Thymus (tissue), 11 donors: ENCODE results near the gene PFDN2. TPM values are rescaled to one million over a fixed set of nuclear protein-coding genes. Genes with fewer than 3 reads are reported as not detected.
"Not testable (repeated sequence)": the region's sequence is repeated elsewhere in the genome, so short reads cannot be mapped to it uniquely, and the experiment has no call there.

Experiments used
- DNase-seq, 9 donors: peaks; one replicate each; pipeline ENCODE4 v3.0.0-alpha.2; 2013; ENCODE audit warnings: low spot score in 9 of 9, low read depth in 6 of 9, missing footprints in 1 of 9
- H3K27ac ChIP-seq, 2 donors: one replicate each; pipeline ENCODE4 v1.5.1; 2013; ENCODE audit warnings: control low read depth in 1 of 2, low read depth in 1 of 2, low read length in 1 of 2, mild to moderate bottlenecking in 1 of 2, moderate library complexity in 1 of 2
- H3K27me3 ChIP-seq, 2 donors: one replicate each; pipeline ENCODE4 v1.5.1; 2013; ENCODE audit warnings: low read length in 1 of 2; ENCODE audit not compliant: control insufficient read depth in 2 of 2, insufficient read depth in 1 of 2
- H3K36me3 ChIP-seq, 2 donors: one replicate each; pipeline ENCODE4 v1.5.1; 2013; ENCODE audit warnings: low read length in 1 of 2, mild to moderate bottlenecking in 1 of 2, moderate library complexity in 1 of 2; ENCODE audit not compliant: control insufficient read depth in 2 of 2, insufficient read depth in 2 of 2
- H3K4me1 ChIP-seq, 2 donors: one replicate each; pipeline ENCODE4 v1.5.1; 2013; ENCODE audit warnings: low read length in 2 of 2; ENCODE audit not compliant: control insufficient read depth in 2 of 2, insufficient read depth in 2 of 2
- H3K4me3 ChIP-seq, 2 donors: one replicate each; pipeline ENCODE4 v1.5.1; 2013; ENCODE audit warnings: low read length in 2 of 2, control low read depth in 1 of 2, mild to moderate bottlenecking in 1 of 2
- H3K9me3 ChIP-seq, 2 donors: one replicate each; pipeline ENCODE4 v1.5.1; 2013; ENCODE audit warnings: low read length in 1 of 2, mild to moderate bottlenecking in 1 of 2; ENCODE audit not compliant: control insufficient read depth in 2 of 2, insufficient read depth in 1 of 2
- WGBS: extraction: QIAGEN DNeasy Blood & Tissue Kit; methylation state at CpG from one replicate; pipeline ENCODE4 v1.1.7; 2013; 5-methylcytosine and 5-hydroxymethylcytosine counted together
- polyA plus RNA-seq: library from polyadenylated mRNA; stranded (reverse); fragments of 200-250 nt; gene quantifications from one replicate; pipeline ENCODE4 v1.2.3, GENCODE V29; 2013
- total RNA-seq: library from RNA; stranded (reverse); fragments of 120-200 nt; gene quantifications from one replicate; pipeline ENCODE4 v1.2.4, GENCODE V29; 2013
- donor health status: healthy.

Gene PFDN2
- total and polyA plus RNA-seq, 2 donors, result 48.2 to 152 TPM

DNA sequence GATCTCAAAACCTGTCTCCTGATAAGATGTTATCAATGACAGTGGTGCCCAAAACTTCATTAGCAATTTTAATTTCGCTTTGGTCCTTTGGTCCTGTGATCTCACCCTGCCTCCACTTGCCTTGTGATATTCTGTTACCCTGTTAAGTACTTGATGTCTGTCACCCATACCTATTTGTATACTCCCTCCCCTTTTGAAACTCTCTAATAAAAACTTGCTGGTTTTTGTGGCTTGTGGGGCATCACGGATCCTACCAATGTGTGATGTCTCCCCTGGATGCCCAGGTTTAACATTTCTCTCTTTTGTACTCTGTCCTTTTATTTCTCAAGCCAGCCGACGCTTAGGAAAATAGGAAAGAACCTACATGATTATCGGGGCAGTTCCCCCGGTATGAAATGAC, 53.9 kb downstream of the PFDN2 start:
- 93% methylated on average over 6 of the region's 6 CpGs for WGBS
- H3K27ac ChIP-seq, H3K9me3 ChIP-seq, DNase-seq, H3K27me3 ChIP-seq, H3K4me3 ChIP-seq: not testable (repeated sequence)
- Histone ChIP-seq H3K36me3 (peaks cover 21 to 39% of the 10 kb centered on the region in 2 donors), H3K4me1 (peaks cover 15 to 31% of the 10 kb centered on the region in 2 donors)

DNA sequence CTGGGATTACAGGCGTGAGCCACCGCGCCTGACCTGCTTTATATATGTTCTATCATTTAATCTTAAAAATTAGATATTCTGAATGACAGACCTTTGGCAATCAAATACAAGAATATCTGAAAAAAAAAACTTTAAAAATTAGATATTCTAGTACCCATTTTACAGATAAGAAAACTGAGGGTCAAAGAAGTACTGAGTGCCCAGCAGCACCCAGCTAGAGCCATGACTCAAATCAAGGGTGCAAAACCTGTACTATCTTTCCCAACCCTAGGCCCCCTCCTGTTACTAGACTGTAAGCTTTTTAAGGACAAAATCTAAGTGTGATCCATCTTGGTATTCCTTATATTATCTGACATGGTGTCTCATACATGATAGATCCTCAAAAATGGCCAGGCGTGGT, 56.4 kb downstream of the PFDN2 start:
- H3K36me3 ChIP-seq, result peaks cover 32 to 48% of the 10 kb centered on the region in 2 donors
- no peak overlapping the region for H3K4me3 ChIP-seq
- DNase-seq, result no peak
- WGBS, result 97% methylated on average over 4 of the region's 4 CpGs
- H3K9me3 ChIP-seq, result no peaks in the 10 kb centered on the region
- no peak overlapping the region for H3K27ac ChIP-seq
- no peaks in the 10 kb centered on the region for H3K27me3 ChIP-seq
- peaks cover 0 to 6% of the 10 kb centered on the region in 2 donors for H3K4me1 ChIP-seq

DNA sequence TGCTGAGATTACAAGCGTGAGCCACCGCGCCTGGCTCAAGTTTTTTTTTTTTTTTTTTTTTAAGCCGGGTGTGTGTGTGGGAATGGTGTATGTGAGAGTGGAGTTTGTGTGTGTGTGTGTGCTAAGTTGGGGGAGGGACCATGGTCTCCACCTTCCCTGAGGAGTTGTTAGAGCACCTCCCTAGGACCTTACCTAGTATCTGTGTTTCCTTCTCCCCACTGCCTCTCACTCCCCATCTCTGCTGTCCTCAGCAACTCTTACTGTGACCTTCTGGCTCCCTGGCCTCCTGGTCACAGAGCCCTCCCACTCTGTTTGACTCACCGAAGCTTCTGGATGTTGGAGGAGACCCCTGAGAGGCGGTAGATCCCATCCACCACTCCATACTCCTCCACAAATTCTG, 58.5 kb downstream of the PFDN2 start:
- Histone ChIP-seq H3K36me3 (peaks cover 48 to 59% of the 10 kb centered on the region in 2 donors), H3K4me1 (no peaks in the 10 kb centered on the region), H3K9me3 (no peaks in the 10 kb centered on the region), H3K4me3 (no peak overlapping the region), H3K27ac (no peak overlapping the region), H3K27me3 (no peaks in the 10 kb centered on the region)
- 97% methylated on average over 6 of the region's 6 CpGs for WGBS
- no peak for DNase-seq

DNA sequence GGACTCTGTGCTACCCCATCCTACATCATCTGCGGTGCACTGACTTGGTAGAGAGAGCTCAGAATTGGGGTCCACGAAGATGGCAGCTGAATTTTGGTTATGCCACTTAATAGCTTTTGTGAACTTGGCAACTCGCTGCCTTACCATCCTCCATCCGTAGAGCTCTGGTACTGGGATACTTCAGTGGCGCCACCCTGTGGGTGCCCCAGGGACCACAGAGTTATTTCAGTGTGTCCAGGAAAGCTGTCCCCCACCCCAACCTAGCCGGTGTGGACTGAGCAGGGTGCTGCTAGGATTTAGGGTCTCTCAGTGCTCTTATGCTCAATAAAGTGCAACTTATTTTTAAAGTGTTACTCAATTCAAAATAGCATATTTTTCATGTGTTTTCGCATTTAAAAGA, 63.0 kb downstream of the PFDN2 start:
- H3K36me3 ChIP-seq, result peaks cover 82 to 83% of the 10 kb centered on the region in 2 donors

DNA sequence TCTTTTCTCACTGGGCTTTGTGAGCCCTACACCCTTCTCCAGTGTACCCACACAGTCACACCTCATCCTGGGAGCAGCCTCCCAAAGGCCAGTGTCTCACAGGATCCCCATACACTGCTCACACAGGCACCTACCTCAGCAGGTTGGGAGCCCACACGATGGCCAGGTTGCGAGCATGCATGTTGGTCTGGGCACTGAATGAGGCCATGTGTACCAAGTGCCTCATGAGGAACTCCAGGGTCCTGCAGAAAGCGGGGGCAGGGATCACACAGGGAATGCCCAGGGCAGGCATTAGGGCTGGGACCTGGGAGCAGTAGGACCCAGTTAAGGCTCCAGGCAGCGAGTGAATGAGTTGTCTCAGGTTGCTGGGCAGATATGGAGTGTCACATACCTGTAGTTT, 63.6 kb downstream of the PFDN2 start:
- WGBS, result 93% methylated on average over 4 of the region's 4 CpGs
- H3K36me3 ChIP-seq, result peaks cover 82 to 83% of the 10 kb centered on the region in 2 donors
- H3K9me3 ChIP-seq, result no peaks in the 10 kb centered on the region
- H3K27me3 ChIP-seq, result no peaks in the 10 kb centered on the region
- H3K4me3 ChIP-seq, result no peak overlapping the region
- no peaks in the 10 kb centered on the region for H3K4me1 ChIP-seq
- H3K27ac ChIP-seq, result no peak overlapping the region
- no peak for DNase-seq

More for the DNA sequence above, 63.0 kb downstream of the PFDN2 start:
- DNase-seq, result no peak
- Histone ChIP-seq H3K27me3 (no peaks in the 10 kb centered on the region), H3K9me3 (no peaks in the 10 kb centered on the region), H3K4me3 (no peak overlapping the region), H3K27ac (no peak overlapping the region), H3K4me1 (no peaks in the 10 kb centered on the region)
- 89% methylated on average over 7 of the region's 7 CpGs for WGBS

DNA sequence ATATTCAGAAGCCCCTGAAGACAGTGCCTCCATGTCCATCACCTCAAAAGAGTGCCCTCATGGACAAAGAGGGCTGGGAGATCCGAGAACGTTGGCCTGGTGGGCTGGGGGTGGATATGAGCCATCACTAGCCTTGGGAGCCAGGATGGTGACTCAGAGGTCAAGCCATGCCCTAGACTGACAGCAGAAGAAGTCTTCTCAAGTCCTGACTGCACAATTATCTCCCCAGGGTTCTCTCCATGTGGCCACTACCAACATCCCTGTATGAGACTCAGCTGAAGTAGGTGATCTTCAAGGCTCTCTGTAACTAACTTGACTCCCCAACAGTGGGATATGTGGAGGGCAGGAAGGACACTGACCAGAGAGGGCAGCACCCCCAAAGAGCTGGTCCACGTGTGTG, 64.9 kb downstream of the PFDN2 start:
- Histone ChIP-seq H3K27me3 (no peaks in the 10 kb centered on the region), H3K27ac (no peak overlapping the region), H3K9me3 (peaks cover 0 to 1% of the 10 kb centered on the region in 2 donors), H3K36me3 (peaks cover 85 to 92% of the 10 kb centered on the region in 2 donors), H3K4me1 (no peaks in the 10 kb centered on the region), H3K4me3 (no peak overlapping the region)
- DNase-seq, result no peak
- WGBS, result 97% methylated on average over 3 of the region's 3 CpGs

DNA sequence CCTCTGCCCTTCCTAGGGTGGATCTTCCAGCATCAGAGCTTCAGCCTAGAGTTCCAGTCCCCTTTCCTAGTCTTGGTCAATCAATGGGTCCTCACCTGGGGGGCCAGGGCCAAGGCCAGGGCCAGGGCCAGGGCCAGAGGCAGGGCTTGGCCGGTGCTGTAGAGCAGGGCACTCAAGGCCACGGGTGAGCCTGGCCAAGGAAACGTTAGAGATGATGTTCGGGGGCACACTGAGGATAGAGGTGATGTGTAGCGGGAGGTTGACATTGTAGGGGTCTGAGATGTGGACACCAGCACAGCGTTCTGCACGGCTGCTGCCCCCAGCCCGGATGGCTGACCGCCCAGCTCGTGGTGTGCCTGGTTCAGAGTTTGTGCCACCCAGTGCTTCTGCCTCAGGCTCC, 66.6 kb downstream of the PFDN2 start:
- 98% methylated on average over 10 of the region's 10 CpGs for WGBS
- no peak overlapping the region for H3K4me3 ChIP-seq
- H3K9me3 ChIP-seq, result peaks cover 0 to 2% of the 10 kb centered on the region in 2 donors
- H3K27me3 ChIP-seq, result no peaks in the 10 kb centered on the region
- no peak for DNase-seq
- H3K36me3 ChIP-seq, result peaks cover 78 to 80% of the 10 kb centered on the region in 2 donors
- no peak overlapping the region for H3K27ac ChIP-seq
- H3K4me1 ChIP-seq, result peaks cover 4 to 5% of the 10 kb centered on the region in 2 donors

Other genes starting within 250 kb of the PFDN2 start
- 2.1 TPM for gene ITLN1, start 232.9 kb downstream of the PFDN2 start, total RNA-seq
- 8.7 TPM for gene ITLN1, start 232.9 kb downstream of the PFDN2 start, polyA plus RNA-seq
- gene ITLN2, start 163.2 kb downstream of the PFDN2 start, total RNA-seq, result 0.38 TPM
- 2.1 TPM for gene ITLN2, start 163.2 kb downstream of the PFDN2 start, polyA plus RNA-seq
- gene F11R, start 96.9 kb downstream of the PFDN2 start, total RNA-seq, result 28.3 TPM
- gene F11R, start 96.9 kb downstream of the PFDN2 start, polyA plus RNA-seq, result 43.0 TPM
- 73.0 TPM for gene TSTD1, start 79.1 kb downstream of the PFDN2 start, total RNA-seq
- 149 TPM for gene TSTD1, start 79.1 kb downstream of the PFDN2 start, polyA plus RNA-seq
- 81.8 TPM for gene USF1, start 72.1 kb downstream of the PFDN2 start, total RNA-seq
- 148 TPM for gene USF1, start 72.1 kb downstream of the PFDN2 start, polyA plus RNA-seq
- gene ARHGAP30, start 48.1 kb downstream of the PFDN2 start, total RNA-seq, result 65.7 TPM
- gene ARHGAP30, start 48.1 kb downstream of the PFDN2 start, polyA plus RNA-seq, result 40.8 TPM
- 0.66 TPM for gene NECTIN4, start 28.5 kb downstream of the PFDN2 start, total RNA-seq
- gene NECTIN4, start 28.5 kb downstream of the PFDN2 start, polyA plus RNA-seq, result 4.7 TPM
- 1.9 TPM for gene KLHDC9, start 19.7 kb downstream of the PFDN2 start, total RNA-seq
- gene KLHDC9, start 19.7 kb downstream of the PFDN2 start, polyA plus RNA-seq, result 4.7 TPM
- gene NIT1, start 68 bp upstream of the PFDN2 start, total RNA-seq, result 28.0 TPM
- 61.4 TPM for gene NIT1, start 68 bp upstream of the PFDN2 start, polyA plus RNA-seq
- 14.7 TPM for gene DEDD, start 14.6 kb upstream of the PFDN2 start, total RNA-seq
- gene DEDD, start 14.6 kb upstream of the PFDN2 start, polyA plus RNA-seq, result 24.8 TPM
- gene UFC1, start 35.9 kb upstream of the PFDN2 start, total RNA-seq, result 93.5 TPM
- gene UFC1, start 35.9 kb upstream of the PFDN2 start, polyA plus RNA-seq, result 118 TPM
- gene USP21, start 41.5 kb upstream of the PFDN2 start, total RNA-seq, result 10.0 TPM
- gene USP21, start 41.5 kb upstream of the PFDN2 start, polyA plus RNA-seq, result 23.4 TPM
- 19.9 TPM for gene PPOX, start 48.4 kb upstream of the PFDN2 start, total RNA-seq
- gene PPOX, start 48.4 kb upstream of the PFDN2 start, polyA plus RNA-seq, result 50.4 TPM
- 14.3 TPM for gene B4GALT3, start 59.5 kb upstream of the PFDN2 start, total RNA-seq
- 32.0 TPM for gene B4GALT3, start 59.5 kb upstream of the PFDN2 start, polyA plus RNA-seq
- gene ADAMTS4, start 81.0 kb upstream of the PFDN2 start, total RNA-seq, result 0.61 TPM
- gene ADAMTS4, start 81.0 kb upstream of the PFDN2 start, polyA plus RNA-seq, result 3.0 TPM
- 67.7 TPM for gene NDUFS2, start 84.3 kb upstream of the PFDN2 start, total RNA-seq
- 39.9 TPM for gene NDUFS2, start 84.3 kb upstream of the PFDN2 start, polyA plus RNA-seq
- gene FCER1G, start 97.3 kb upstream of the PFDN2 start, total RNA-seq, result 24.0 TPM
- 262 TPM for gene FCER1G, start 97.3 kb upstream of the PFDN2 start, polyA plus RNA-seq
- gene APOA2, start 105.6 kb upstream of the PFDN2 start, total RNA-seq, result 1.7 TPM
- gene APOA2, start 105.6 kb upstream of the PFDN2 start, polyA plus RNA-seq, result 4.9 TPM
- 9.6 TPM for gene TOMM40L, start 108.0 kb upstream of the PFDN2 start, total RNA-seq
- 9.1 TPM for gene TOMM40L, start 108.0 kb upstream of the PFDN2 start, polyA plus RNA-seq
- not detected for gene NR1I3, start 120.2 kb upstream of the PFDN2 start, total RNA-seq
- gene NR1I3, start 120.2 kb upstream of the PFDN2 start, polyA plus RNA-seq, result 0.14 TPM
- gene PCP4L1, start 140.7 kb upstream of the PFDN2 start, total RNA-seq, result 2.4 TPM
- 8.9 TPM for gene PCP4L1, start 140.7 kb upstream of the PFDN2 start, polyA plus RNA-seq
- 3.6 TPM for gene MPZ, start 191.9 kb upstream of the PFDN2 start, total RNA-seq
- gene MPZ, start 191.9 kb upstream of the PFDN2 start, polyA plus RNA-seq, result 4.5 TPM
- 19.8 TPM for gene SDHC, start 196.3 kb upstream of the PFDN2 start, total RNA-seq
- 93.5 TPM for gene SDHC, start 196.3 kb upstream of the PFDN2 start, polyA plus RNA-seq
- gene CFAP126, start 249.8 kb upstream of the PFDN2 start, total RNA-seq, result 0.09 TPM
- gene CFAP126, start 249.8 kb upstream of the PFDN2 start, polyA plus RNA-seq, result 1.0 TPM